ENCODE data around the gene THADA.

The THADA gene

GRCh38 chr2:43197588-43197896, 398.3 kb downstream of the THADA start:
- no peak for TF ChIP-seq CTCF (IDR thresholded peaks at IDR 0.05; ENCODE audit: insufficient read depth, missing control alignments)
- DNase-seq (ENCODE audit: insufficient read length, low spot score): no peak
- no peak for FAIRE-seq

GRCh38 chr2:43196768-43197587, 398.9 kb downstream of the THADA start:
- DNase-seq (ENCODE audit: insufficient read length, low spot score) (no peak), FAIRE-seq (no peak)
- TF ChIP-seq CTCF (IDR thresholded peaks at IDR 0.05; ENCODE audit: insufficient read depth, missing control alignments): no peak

GRCh38 chr2:43194121-43194869, 401.5 kb downstream of the THADA start:
- FAIRE-seq (no peak), DNase-seq (ENCODE audit: insufficient read length, low spot score) (no peak)
- TF ChIP-seq CTCF (IDR thresholded peaks at IDR 0.05; ENCODE audit: insufficient read depth, missing control alignments): no peak

GRCh38 chr2:43193652-43194120, 402.2 kb downstream of the THADA start:
- DNase-seq (ENCODE audit: insufficient read length, low spot score) (no peak), FAIRE-seq (no peak)
- no peak for TF ChIP-seq CTCF (IDR thresholded peaks at IDR 0.05; ENCODE audit: insufficient read depth, missing control alignments)

- DNase-seq (ENCODE audit: insufficient read length, low spot score): no peak
- FAIRE-seq: no peak
- no peak for TF ChIP-seq CTCF (IDR thresholded peaks at IDR 0.05; ENCODE audit: insufficient read depth, missing control alignments)
Observed at GRCh38 chr2:43192744-43193651, 402.8 kb downstream of the THADA start.

- TF ChIP-seq CTCF (IDR thresholded peaks at IDR 0.05; ENCODE audit: insufficient read depth, missing control alignments): no peak
- FAIRE-seq (no peak), DNase-seq (ENCODE audit: insufficient read length, low spot score) (no peak)
Observed at GRCh38 chr2:43191947-43192516, 403.8 kb downstream of the THADA start.

Measured in D721Med (cell line).